Stimulated activated CD8-positive, alpha-beta memory T cell treated with anti-CD3 and anti-CD28 coated beads, Interleukin-7, amount 100 ng/mL, for 48 hours (primary cell): ENCODE measurements around the gene MEMO1.
"Not testable (repeated sequence)": the region's sequence is repeated elsewhere in the genome, so short reads cannot be mapped to it uniquely, and the experiment has no call there.

Source experiments
- DNase-seq, 2 donors: peaks; one replicate each; pipeline ENCODE4 v3.0.0-alpha.2; 2020; ENCODE audit warnings: low read depth in 1 of 2; ENCODE audit errors: extremely low read depth in 1 of 2

Gene MEMO1

DNA sequence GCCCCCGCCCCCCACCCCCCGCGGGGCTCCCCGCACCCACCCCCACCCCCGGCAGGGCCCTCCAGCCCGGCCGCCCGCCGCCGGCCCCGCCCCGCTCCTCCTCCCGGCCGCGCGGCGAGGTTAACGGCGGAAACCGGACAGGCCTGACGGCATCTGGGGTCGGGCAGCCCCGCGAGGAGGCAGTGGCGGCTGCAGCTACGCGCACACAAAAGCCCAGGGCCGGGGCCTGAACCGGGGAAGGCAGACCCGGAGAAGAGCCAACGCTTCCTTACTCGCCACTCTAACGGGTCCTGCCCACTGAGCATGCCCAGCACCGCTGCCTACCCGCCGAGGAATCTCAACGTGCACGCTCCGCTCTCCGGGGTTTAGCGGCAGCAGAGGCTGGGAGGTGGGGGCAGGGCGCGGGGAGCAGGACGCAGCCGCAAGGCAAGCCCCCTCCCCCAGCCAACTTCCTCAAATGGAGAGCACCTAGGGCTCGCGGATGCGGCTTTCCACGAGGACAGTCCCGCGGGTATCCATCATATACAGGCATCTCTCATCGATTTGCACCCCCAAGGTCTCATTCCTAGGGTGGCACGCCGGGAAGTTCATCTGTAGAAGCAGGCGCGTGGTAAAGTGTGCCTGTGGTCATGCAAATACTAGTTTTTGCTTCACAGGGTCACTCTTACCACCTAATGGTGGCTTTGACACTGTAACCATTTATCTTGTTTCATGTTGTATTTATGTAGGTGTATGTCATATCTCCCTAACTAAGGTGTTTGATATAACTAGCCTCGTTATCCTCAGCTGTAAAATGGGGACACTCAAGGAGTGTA lies at the start of gene MEMO1:
MEMO1 (minus strand) TSS at position 339 of the 815 bp plus-strand sequence. CDS start 761 bp downstream, outside the sequence.
- DNase-seq = peak; percentile 81 to 91

DNA sequence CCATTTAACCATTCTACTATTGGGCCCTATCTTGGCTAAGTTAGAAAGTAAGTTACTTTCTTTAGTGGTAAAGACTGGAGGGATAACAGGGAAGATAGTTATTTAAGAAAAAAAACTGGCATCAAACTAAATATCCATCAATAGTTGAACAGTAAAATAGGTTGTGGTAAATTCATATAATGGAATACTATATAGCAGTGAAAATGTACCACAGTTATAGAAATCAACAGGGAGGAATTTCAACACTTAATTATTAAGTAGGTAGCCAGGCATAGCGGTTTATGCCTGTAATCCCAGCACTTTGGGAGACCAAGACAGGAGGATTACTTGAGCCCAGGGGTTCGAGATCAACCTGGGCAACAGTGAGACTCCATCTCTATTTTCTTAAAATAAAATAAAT lies 49.5 kb upstream of the MEMO1 start:
- no peak for DNase-seq

DNA sequence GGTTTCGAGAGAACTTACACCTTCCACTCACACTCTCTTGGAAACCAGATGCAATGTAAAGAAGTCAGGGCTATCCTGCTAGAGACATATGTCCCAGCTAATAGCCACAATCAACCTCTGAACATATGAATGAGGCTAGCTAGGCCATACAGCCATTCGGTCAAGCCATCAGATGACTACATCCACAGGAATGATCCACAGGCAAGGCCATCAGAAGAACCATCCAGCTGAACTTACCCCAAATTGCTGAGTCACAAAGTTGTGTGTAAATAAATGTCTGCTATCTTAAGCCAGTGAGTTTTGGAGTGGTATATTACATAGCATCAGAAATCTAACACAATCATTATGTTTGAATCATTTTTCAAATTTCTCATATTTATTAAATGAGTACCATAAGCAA lies 47.3 kb upstream of the MEMO1 start:
- no peak for DNase-seq

GRCh38 chr2:32054583-32054982 lies 43.8 kb upstream of the MEMO1 start:
- DNase-seq = not testable (repeated sequence)

DNA sequence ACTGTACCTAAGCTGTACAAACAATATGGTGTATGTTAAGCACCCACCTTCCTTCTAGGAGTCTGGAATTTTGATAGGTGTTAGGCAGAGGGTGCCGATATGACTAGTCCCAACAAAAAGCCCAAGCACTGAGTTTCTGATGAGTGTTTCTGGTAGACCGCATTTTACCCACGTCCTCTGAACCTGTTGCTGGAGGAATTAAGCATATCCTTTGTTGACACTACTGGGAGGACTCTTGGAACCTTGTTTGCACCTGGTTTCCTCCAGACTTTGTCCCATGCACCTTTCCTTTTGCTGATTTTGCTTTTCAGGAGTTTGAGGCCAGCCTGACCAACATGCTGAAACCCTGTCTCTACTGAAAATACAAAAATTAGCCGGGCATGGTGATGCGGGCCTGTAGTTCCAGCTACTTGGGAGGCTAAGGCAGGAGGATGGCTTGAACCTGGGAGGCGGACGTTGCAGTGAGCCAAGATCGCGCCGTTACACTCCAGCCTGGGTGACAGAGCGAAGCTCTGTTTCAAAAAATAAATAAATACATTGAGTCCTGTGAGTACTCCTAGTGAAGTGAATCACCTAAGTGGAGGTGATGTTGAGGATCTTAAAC lies 41.1 kb upstream of the MEMO1 start:
- DNase-seq = no peak

DNA sequence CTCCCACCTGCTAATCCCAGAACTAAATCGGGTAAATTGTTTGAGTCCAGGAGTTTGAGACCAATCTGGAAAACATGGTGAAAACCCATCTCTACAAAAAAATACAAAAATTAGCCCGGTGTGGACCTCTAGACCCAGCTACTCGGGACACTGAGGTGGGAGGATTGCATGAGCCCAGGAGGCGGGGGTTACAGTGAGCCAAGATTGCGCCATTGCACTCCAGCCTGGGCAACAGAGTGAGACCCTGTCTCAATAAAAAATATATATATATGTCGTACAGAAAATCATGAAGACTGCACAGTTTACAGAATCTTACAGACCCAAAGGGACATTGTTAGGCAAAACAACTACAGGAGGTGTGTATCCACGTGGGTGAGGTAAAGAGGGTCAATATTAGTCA lies 32.8 kb upstream of the MEMO1 start:
- no peak for DNase-seq

DNA sequence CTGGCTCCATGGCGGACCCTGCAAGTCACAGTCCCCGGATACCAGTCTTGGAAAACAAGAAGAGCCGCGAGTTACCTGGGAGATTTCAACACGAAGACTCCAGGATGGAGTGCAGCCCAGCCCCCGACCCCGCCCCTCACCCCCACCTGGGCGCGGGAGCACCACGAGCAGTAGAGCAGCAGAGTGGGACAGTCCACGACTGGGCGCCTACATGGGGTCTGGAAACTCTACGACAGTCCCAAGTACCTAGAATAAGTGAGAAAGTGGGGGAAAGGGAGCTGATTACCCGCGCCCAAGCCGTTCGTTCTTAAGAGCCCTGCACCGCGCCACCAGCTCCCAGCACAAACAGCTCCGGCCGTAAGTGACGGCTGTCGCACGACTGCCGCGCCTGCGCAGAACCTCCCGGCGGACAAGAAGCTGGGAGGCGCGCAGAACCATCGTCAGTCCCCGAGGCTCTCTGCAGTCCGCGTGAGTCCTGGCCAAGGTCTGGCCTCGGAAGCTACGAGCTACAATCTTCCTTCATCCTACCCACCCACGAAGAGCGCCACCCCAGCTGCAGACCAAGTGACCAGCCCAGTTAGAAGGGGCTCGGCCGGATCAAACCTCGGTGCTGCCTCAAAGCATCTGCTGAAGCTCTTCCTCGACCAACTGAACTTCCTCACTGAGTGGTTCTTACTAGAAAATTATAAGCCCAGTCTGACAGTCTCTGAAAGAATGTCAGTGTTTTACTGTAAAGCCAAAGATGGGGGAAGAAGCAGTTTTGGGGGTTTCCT lies 28.8 kb upstream of the MEMO1 start, which contains the start of gene DPY30:
DPY30 (minus strand) TSS at position 359 of the 773 bp plus-strand sequence; CDS start at position 10, 349 bp downstream.
- DNase-seq = peak; percentile 82

- DNase-seq = not testable (repeated sequence)
Observed at GRCh38 chr2:32034198-32034887, 23.5 kb upstream of the MEMO1 start.

DNA sequence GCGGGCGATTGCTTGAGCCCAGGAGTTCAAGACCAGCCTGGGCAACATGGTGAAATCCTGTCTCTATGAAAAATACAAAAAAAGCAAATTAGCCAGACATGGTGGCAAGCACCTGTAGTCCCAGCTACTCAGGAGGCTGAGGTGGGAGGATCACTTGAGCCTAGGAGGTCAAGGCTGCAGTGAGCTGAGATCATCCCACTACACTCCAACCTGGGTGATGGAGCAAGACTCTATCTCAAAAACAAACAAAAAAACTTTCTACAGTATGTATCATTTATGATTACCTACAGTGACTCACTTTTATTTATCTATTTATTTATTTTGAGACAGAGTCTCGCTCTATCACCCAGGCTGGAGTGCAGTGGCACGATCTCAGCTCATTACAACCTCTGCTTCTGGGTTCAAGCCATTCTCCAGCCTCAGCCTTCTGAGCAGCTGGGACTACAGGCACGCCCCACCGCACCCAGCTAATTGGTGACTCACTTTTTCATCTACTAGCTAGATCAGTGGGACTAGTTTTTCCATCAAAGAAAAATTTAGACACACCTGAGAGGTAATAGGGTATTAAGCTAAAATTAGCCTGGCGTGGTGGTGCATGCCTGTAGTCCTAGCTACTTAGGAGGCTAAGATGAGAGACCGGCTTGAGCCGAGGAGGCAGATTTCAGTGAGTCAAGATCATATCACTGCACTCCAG lies 8.1 kb upstream of the MEMO1 start:
- DNase-seq = not testable (repeated sequence)

- DNase-seq = no peak
Observed at GRCh38 chr2:32012872-32013271, 2.1 kb upstream of the MEMO1 start.

GRCh38 chr2:32011485-32011960 lies 715 bp upstream of the MEMO1 start:
- no peak for DNase-seq

GRCh38 chr2:32010280-32010669 lies 533 bp downstream of the MEMO1 start:
- DNase-seq = peak; percentile 39 to 66

GRCh38 chr2:32009516-32010256 lies 1.1 kb downstream of the MEMO1 start:
- DNase-seq = peak; percentile 1 to 15

DNA sequence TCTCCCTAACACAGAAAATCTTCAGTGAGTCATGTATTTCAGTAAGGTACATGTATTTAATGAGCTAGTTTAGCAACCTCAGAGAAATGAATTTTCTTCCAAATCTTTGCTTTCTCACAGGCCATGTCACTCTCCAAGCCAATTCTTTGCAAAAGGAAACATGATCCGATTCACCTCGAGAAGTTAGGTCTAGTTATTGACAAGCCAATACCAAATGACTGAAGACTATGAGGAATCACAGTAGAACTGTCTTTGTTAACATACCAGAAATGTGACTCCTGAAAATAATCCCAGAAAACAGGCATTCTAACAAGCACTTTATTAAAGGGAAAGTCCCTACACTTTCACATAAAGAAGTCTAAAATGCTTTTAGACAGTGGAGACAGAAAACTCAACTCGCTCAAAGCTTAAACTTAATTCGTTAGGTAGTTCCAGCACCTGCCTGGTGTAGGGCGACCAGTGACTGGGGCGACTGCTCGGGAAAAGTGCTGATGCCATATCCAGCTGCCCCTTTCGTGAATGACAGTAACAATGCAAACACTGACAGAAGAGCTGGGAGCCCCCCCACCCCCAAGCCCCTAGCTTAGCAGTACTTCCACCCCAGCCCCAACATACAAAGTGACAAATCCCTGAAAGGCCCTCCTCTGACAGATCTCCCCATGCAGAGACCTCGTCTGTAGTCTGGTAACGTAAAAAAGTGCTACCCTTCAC lies 1.8 kb downstream of the MEMO1 start:
- no peak for DNase-seq

DNA sequence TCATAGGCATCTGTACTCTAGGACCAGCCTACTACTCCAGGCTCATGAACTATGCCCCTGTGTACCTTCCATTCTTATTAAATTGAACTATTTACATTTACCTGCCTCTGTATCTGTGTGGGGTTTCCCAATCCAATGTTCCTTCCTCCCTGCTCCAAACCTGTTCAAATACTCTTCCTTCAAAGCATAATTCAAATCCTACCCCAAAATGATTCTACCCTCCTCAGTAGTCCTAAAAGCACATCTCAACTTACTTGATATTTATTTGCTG lies 3.8 kb downstream of the MEMO1 start:
- DNase-seq = no peak

- no peak for DNase-seq
Observed at GRCh38 chr2:32005371-32005976, 5.3 kb downstream of the MEMO1 start.

- no peak for DNase-seq
Observed at GRCh38 chr2:32003791-32004190, 7.0 kb downstream of the MEMO1 start.

DNA sequence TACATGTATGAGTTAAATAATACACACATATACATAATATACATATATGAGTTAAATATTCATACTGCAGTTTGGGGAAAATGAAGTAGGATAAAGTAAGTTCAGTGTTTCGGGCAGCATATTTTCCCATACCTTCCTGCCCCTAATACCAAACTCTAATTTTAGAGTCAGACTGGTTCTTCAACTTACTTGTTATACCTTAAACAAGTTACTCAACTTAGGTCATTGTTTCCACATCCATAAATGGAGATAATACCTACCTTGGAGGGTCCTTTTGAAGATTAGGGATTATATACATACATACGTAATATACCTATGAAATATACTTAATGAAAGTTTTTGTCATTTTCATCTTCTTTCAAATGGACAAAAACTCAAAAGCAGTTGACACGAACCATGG lies 8.4 kb downstream of the MEMO1 start:
- no peak for DNase-seq

GRCh38 chr2:31999438-31999837 lies 11.4 kb downstream of the MEMO1 start:
- DNase-seq = no peak
